Hepatocyte (in vitro differentiated cells): ENCODE measurements around the gene KAT7. TPM values are rescaled to one million over a fixed set of nuclear protein-coding genes. Genes with fewer than 3 reads are reported as not detected.
A peak's percentile ranks its signal among the peaks of the same experiment; 100 is the strongest.

Source experiments
- DNase-seq: peaks from one replicate; pipeline ENCODE4 v3.0.0-alpha.2; 2016; ENCODE audit warnings: low spot score
- H2AFZ ChIP-seq: fragments of 200-600 bp; sonication (generic); 2 replicates; pipeline ENCODE4 v1.6.0; 2016; ENCODE audit warnings: antibody characterized with exemption, mild to moderate bottlenecking
- H3K27ac ChIP-seq: fragments of 200-600 bp; sonication (generic); 2 replicates; pipeline ENCODE4 v1.5.1; 2016; ENCODE audit warnings: mild to moderate bottlenecking
- H3K27me3 ChIP-seq: fragments of 200-600 bp; sonication (generic); 2 replicates; pipeline ENCODE4 v1.6.1; 2016
- H3K36me3 ChIP-seq: fragments of 200-600 bp; sonication (generic); replicated peaks from 2 replicates; pipeline ENCODE4 v1.5.1; 2016; ENCODE audit warnings: low read depth; ENCODE audit not compliant: insufficient read depth
- H3K4me1 ChIP-seq: fragments of 200-600 bp; sonication (generic); 2 replicates; pipeline ENCODE4 v1.5.1; 2016; ENCODE audit warnings: mild to moderate bottlenecking, moderate library complexity; ENCODE audit not compliant: insufficient read depth
- H3K4me2 ChIP-seq: fragments of 200-600 bp; sonication (generic); 2 replicates; pipeline ENCODE4 v1.6.0; 2016
- H3K4me3 ChIP-seq: fragments of 200-600 bp; sonication (generic); 2 replicates; pipeline ENCODE4 v1.5.1; 2016; ENCODE audit warnings: mild to moderate bottlenecking
- H3K79me2 ChIP-seq: fragments of 200-600 bp; sonication (generic); 2 replicates; pipeline ENCODE4 v1.6.0; 2017; ENCODE audit warnings: mild to moderate bottlenecking
- H3K9me2 ChIP-seq: fragments of 200-600 bp; sonication (generic); replicated peaks from 2 replicates; pipeline ENCODE4 v1.6.0; 2017; ENCODE audit warnings: mild to moderate bottlenecking; ENCODE audit not compliant: insufficient read depth
- H3K9me3 ChIP-seq: fragments of 200-600 bp; sonication (generic); 2 replicates; pipeline ENCODE4 v1.5.1; 2016; ENCODE audit warnings: low read depth, mild to moderate bottlenecking
- H4K20me1 ChIP-seq: fragments of 200-600 bp; sonication (generic); 2 replicates; pipeline ENCODE4 v1.6.0; 2016; ENCODE audit warnings: mild to moderate bottlenecking; ENCODE audit not compliant: insufficient read depth, poor library complexity, severe bottlenecking
- EZH2 ChIP-seq: fragments of 200-600 bp; sonication (generic); IDR thresholded peaks from 2 replicates; pipeline ENCODE4 v1.6.1; 2016; ENCODE audit warnings: antibody characterized with exemption, mild to moderate bottlenecking, borderline replicate concordance
- EZH2phosphoT487 ChIP-seq: fragments of 200-600 bp; sonication (generic); IDR thresholded peaks from one replicate; pipeline ENCODE4 v1.6.1; 2018; ENCODE audit warnings: antibody characterized with exemption, mild to moderate bottlenecking, low read depth, moderate library complexity; ENCODE audit not compliant: unreplicated experiment, severe bottlenecking
- WGBS: methylation state at CpG from one replicate; pipeline ENCODE4 v1.1.6; 2016; ENCODE audit warnings: low lambda C conversion rate; ENCODE audit errors: missing lambda C conversion rate; 5-methylcytosine and 5-hydroxymethylcytosine counted together
- polyA plus RNA-seq: library from polyadenylated mRNA; unstranded; fragments of >200 nt; fragmentation: Nextera tagmentation; extraction: Ambion mirVana; gene quantifications from 2 replicates; pipeline ENCODE4 v1.2.1, GENCODE V29; 2016
- total RNA-seq: library from RNA; depleted of rRNA; stranded (reverse); fragments of >200 nt; gene quantifications from 2 replicates; pipeline ENCODE4 v1.2.3, GENCODE V29; 2014
- TF ChIP-seq, protein P1 (sequence below): fragments of 200-600 bp; sonication (generic); IDR thresholded peaks from 2 replicates; pipeline ENCODE4 v1.5.1; 2016; ENCODE audit warnings: antibody characterized with exemption, mild to moderate bottlenecking; ENCODE audit not compliant: poor library complexity

KAT7 gene
- total and polyA plus RNA-seq, 2 experiments from 2014 or later = 21.4 to 30.1 TPM

DNA sequence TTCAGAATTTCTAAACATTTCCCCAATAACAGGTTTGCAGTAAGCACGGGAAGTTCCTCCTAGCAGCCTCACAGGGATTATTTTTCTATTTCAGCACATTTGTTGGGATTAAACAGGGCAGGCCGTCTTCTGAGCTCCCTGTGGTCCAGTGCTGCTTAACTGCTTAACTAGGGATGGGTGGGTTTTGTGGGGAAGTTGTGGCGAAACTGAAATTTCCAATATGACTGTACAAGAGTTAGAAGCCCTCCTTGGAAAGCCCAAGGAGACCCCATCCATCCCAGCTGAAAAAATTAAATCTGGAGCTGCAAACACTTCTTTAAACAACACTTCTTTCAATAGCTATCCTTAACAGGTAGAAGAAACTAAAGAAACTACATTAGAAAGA lies 46.8 kb upstream of the KAT7 start:
- peak overlapping the region; percentile 43 for H3K4me2 ChIP-seq
- TF ChIP-seq EZH2phosphoT487 (no peak), EZH2 (no peak)
- TF ChIP-seq, protein P1, sequence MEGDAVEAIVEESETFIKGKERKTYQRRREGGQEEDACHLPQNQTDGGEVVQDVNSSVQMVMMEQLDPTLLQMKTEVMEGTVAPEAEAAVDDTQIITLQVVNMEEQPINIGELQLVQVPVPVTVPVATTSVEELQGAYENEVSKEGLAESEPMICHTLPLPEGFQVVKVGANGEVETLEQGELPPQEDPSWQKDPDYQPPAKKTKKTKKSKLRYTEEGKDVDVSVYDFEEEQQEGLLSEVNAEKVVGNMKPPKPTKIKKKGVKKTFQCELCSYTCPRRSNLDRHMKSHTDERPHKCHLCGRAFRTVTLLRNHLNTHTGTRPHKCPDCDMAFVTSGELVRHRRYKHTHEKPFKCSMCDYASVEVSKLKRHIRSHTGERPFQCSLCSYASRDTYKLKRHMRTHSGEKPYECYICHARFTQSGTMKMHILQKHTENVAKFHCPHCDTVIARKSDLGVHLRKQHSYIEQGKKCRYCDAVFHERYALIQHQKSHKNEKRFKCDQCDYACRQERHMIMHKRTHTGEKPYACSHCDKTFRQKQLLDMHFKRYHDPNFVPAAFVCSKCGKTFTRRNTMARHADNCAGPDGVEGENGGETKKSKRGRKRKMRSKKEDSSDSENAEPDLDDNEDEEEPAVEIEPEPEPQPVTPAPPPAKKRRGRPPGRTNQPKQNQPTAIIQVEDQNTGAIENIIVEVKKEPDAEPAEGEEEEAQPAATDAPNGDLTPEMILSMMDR = no peak
- H3K36me3 ChIP-seq = no peaks in the 10 kb centered on the region
- H3K9me3 ChIP-seq = no peaks in the 10 kb centered on the region
- H4K20me1 ChIP-seq = no peaks in the 10 kb centered on the region
- peaks cover 9% of the 10 kb centered on the region for H3K79me2 ChIP-seq
- DNase-seq = no peak
- H2AFZ ChIP-seq = no peak overlapping the region
- no peaks in the 10 kb centered on the region for H3K9me2 ChIP-seq
- 78% methylated on average over 3 of the region's 3 CpGs for WGBS
- peak overlapping the region; percentile 56 for H3K27ac ChIP-seq
- H3K4me1 ChIP-seq = no peaks in the 10 kb centered on the region
- no peak overlapping the region for H3K4me3 ChIP-seq
- H3K27me3 ChIP-seq = no peaks in the 10 kb centered on the region

DNA sequence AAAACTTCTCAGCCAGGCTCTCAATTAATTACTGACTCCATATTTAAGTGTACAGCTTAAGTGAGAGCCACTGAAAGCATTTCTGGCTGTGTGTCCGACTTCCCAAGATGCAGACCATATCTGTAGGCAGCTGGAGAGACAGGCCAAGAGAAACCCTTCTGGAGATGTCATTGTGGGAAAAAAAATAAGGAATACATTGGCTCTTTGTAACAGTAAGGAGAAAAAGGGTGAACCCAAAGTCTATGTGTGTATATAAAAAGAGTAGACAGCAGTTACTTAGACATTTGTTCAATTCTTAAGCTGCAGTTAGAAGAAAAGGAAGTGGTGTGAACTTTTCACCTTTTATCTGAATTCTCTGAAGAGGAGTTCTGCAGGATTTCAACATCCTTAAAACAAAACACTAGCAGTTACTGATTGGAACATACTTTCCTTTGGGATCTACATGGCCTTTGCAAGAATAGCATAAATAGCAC lies 46.3 kb upstream of the KAT7 start:
- Histone ChIP-seq H3K27ac (peak overlapping the region; percentile 56), H3K36me3 (no peaks in the 10 kb centered on the region), H3K4me1 (no peaks in the 10 kb centered on the region), H3K9me2 (no peaks in the 10 kb centered on the region), H3K9me3 (no peaks in the 10 kb centered on the region), H4K20me1 (no peaks in the 10 kb centered on the region), H2AFZ (no peak overlapping the region), H3K4me3 (no peak overlapping the region), H3K79me2 (peaks cover 9% of the 10 kb centered on the region), H3K27me3 (no peaks in the 10 kb centered on the region), H3K4me2 (no peak overlapping the region)
- TF ChIP-seq, protein P1 = no peak
- TF ChIP-seq EZH2phosphoT487 (no peak), EZH2 (no peak)
- no peak for DNase-seq
- WGBS = 76% methylated on average over 1 of the region's 1 CpG

DNA sequence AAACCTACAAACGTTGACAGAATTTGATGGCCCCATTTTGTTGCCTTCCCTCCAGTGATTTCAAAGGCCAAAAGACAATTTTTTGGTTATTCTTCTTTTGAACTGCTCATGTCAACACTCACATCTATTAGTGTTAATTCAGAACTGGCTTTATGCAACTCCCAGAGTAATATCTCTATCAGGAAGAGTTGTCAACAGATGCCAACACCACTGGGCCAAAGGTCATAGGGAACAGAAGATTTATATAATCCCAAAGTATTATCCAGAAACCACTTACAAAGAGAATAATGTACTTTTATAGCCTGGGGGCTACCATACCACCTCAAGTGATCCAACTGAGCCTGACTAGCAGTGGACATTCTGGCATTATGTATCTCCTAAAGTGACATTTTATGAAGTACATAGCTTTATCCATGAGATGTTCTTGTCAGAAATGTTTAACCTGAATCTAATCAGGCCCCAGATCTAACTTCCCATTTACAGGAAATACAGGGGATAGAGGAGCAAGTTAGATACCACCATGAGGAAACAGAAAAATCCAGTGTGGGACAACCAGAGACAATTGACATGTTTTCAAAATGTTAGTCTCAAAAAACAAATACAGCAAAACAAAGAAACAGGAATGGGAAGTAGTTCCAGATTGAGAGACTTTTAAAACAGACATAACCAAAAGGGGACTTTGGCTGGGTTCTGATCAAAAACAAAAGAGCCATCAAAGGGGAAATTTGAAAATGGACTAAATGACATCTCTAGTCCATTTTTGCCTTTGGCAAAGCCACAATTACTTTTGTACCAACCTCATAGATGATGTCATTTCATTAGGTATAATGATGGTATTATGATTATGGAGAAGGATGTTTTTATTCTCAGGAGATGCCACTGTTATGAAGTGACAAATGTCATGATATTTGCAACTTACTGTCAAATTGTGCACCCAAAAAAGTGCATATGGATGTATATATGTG lies 43.0 kb upstream of the KAT7 start:
- no peak for DNase-seq
- Histone ChIP-seq H3K9me3 (no peaks in the 10 kb centered on the region), H3K79me2 (peaks cover 9% of the 10 kb centered on the region), H4K20me1 (no peaks in the 10 kb centered on the region), H3K36me3 (no peaks in the 10 kb centered on the region), H3K9me2 (no peaks in the 10 kb centered on the region), H2AFZ (no peak overlapping the region), H3K4me2 (no peak overlapping the region), H3K27ac (no peak overlapping the region), H3K4me1 (no peaks in the 10 kb centered on the region), H3K27me3 (no peaks in the 10 kb centered on the region), H3K4me3 (no peak overlapping the region)
- TF ChIP-seq EZH2 (no peak), EZH2phosphoT487 (no peak)
- TF ChIP-seq, protein P1 = no peak
- WGBS = 54% methylated on average over 1 of the region's 1 CpG
